Trophoblast cell (in vitro differentiated cells and primary cell): Measurements from ENCODE around the gene MYO1A.

Experiments
- DNase-seq, 2 donors: peaks; one replicate each; pipeline ENCODE4 v3.0.0-alpha.2; 2016
- H2AFZ ChIP-seq: 2 replicates; pipeline ENCODE4 v1.6.1; 2013; ENCODE audit warnings: low read length, moderate library complexity, mild to moderate bottlenecking; ENCODE audit not compliant: insufficient read depth, poor library complexity
- H2AK5ac ChIP-seq: 2 replicates; pipeline ENCODE4 v1.6.1; 2013; ENCODE audit warnings: mild to moderate bottlenecking, low read length
- H2BK120ac ChIP-seq: 2 replicates; pipeline ENCODE4 v1.6.1; 2013; ENCODE audit warnings: low read length, mild to moderate bottlenecking, moderate library complexity; ENCODE audit not compliant: insufficient read depth, poor library complexity
- H2BK12ac ChIP-seq: 2 replicates; pipeline ENCODE4 v1.6.1; 2013; ENCODE audit warnings: mild to moderate bottlenecking, low read length, moderate library complexity
- H2BK5ac ChIP-seq: 2 replicates; pipeline ENCODE4 v1.6.1; 2013; ENCODE audit warnings: low read length, low read depth, moderate library complexity, mild to moderate bottlenecking; ENCODE audit not compliant: poor library complexity
- H3K14ac ChIP-seq: 2 replicates; pipeline ENCODE4 v1.6.1; 2013; ENCODE audit warnings: mild to moderate bottlenecking, low read length
- H3K18ac ChIP-seq: 2 replicates; pipeline ENCODE4 v1.6.1; 2013; ENCODE audit warnings: mild to moderate bottlenecking, low read length
- H3K23ac ChIP-seq: 2 replicates; pipeline ENCODE4 v1.6.1; 2013; ENCODE audit warnings: low read length
- H3K27ac ChIP-seq: 2 replicates; pipeline ENCODE4 v1.5.1; 2013; ENCODE audit warnings: low read depth, mild to moderate bottlenecking, inconsistent platforms, low read length, moderate library complexity
- H3K27me3 ChIP-seq: 2 replicates; pipeline ENCODE4 v1.6.1; 2013; ENCODE audit warnings: inconsistent platforms, mild to moderate bottlenecking, low read length, moderate library complexity; ENCODE audit not compliant: insufficient read depth
- H3K36me3 ChIP-seq, 2 experiments: 1 replicate in 1 of 2; 2 replicates in 1 of 2; pipeline ENCODE4 v1.6.1; 2013; ENCODE audit warnings: low read length in 2 of 2, mild to moderate bottlenecking in 2 of 2, moderate library complexity in 1 of 2; ENCODE audit not compliant: insufficient read depth in 2 of 2, control insufficient read depth in 1 of 2
- H3K4ac ChIP-seq: 2 replicates; pipeline ENCODE4 v1.6.1; 2013; ENCODE audit warnings: low read depth, mild to moderate bottlenecking, low read length, moderate library complexity
- H3K4me1 ChIP-seq, 2 experiments: 1 replicate in 1 of 2; 2 replicates in 1 of 2; pipeline ENCODE4 v1.6.1; 2013; ENCODE audit warnings: low read length in 2 of 2, mild to moderate bottlenecking in 2 of 2, moderate library complexity in 1 of 2; ENCODE audit not compliant: insufficient read depth in 2 of 2, control insufficient read depth in 1 of 2
- H3K4me2 ChIP-seq: 2 replicates; pipeline ENCODE4 v1.6.1; 2013; ENCODE audit warnings: inconsistent platforms, mild to moderate bottlenecking, low read length, moderate library complexity
- H3K4me3 ChIP-seq: 2 replicates; pipeline ENCODE4 v1.5.1; 2013; ENCODE audit warnings: mild to moderate bottlenecking, low read depth, low read length, inconsistent platforms
- H3K79me1 ChIP-seq: one replicate; pipeline ENCODE4 v1.6.1; 2013; ENCODE audit warnings: low read length
- H3K79me2 ChIP-seq: 2 replicates; pipeline ENCODE4 v1.6.1; 2013; ENCODE audit warnings: low read length, mild to moderate bottlenecking; ENCODE audit not compliant: control insufficient read depth, insufficient read depth, poor library complexity
- H3K9ac ChIP-seq: 2 replicates; pipeline ENCODE4 v1.6.1; 2013; ENCODE audit warnings: mild to moderate bottlenecking, low read length
- H3K9me3 ChIP-seq: 2 replicates; pipeline ENCODE4 v1.6.1; 2013; ENCODE audit warnings: low read depth, mild to moderate bottlenecking, control low read depth, inconsistent platforms, low read length; ENCODE audit not compliant: insufficient read depth
- H4K12ac ChIP-seq: 2 replicates; pipeline ENCODE4 v1.6.1; 2013; ENCODE audit warnings: low read depth, mild to moderate bottlenecking, low read length, moderate library complexity
- H4K8ac ChIP-seq: 2 replicates; pipeline ENCODE4 v1.6.1; 2013; ENCODE audit warnings: low read depth, mild to moderate bottlenecking, low read length, moderate library complexity
- H4K91ac ChIP-seq: one replicate; pipeline ENCODE4 v1.6.1; 2013; ENCODE audit warnings: low read depth, mild to moderate bottlenecking, low read length, moderate library complexity
- WGBS: extraction: QIAGEN DNeasy Blood & Tissue Kit; methylation state at CpG from one replicate; pipeline ENCODE4 v1.1.7; 2013; ENCODE audit warnings: missing lambda C conversion rate; ENCODE audit not compliant: insufficient read length, insufficient coverage; ENCODE audit errors: extremely low coverage; 5-methylcytosine and 5-hydroxymethylcytosine counted together

Gene MYO1A

DNA sequence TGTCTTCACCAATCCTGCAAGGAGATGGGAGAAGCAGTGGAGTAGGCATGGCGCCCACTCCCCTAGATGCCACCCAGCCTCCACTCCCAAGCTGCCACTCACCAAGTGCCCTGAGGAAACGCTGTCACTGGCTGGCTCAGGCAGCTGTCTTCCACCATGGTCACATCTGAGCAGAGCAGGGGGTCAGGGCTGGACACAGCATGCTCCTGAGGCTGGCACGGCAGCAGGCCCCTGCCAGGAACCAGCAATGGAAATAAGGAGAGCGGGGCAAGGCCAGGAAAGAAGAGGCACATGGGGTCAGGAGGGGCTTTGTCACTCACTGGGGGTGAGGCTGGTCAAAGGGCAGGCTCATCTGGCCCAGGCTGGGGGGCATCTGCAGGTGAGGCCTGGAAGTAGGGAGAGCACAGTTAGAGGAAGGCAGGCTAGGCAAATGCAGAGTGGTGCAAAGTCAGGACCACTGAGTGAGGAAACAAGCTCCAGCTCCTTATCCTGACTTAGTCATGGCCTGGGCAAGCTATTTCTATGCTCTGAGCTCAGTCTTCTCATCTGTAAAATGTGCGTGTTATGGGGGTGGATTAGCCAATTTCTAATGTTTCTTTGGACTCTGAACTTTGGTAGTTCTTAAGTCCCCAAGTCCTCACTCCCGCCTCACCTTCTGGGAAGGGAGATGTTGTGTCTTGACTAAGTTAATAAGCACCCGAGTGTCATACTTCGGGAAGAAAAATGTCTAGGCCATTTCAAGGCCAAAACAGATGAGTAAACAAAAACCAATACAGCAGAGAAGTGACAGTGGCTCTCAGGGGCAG is 47.0 kb upstream of the MYO1A start:
- Histone ChIP-seq H2BK12ac (no peak overlapping the region), H2BK5ac (no peak overlapping the region), H3K27ac (no peak overlapping the region), H3K4me3 (peak overlapping the region; percentile 1), H3K14ac (no peak overlapping the region), H2BK120ac (no peak overlapping the region), H3K9me3 (peaks cover 2% of the 10 kb centered on the region), H3K18ac (no peak overlapping the region), H3K4me1 (peaks cover 9 to 16% of the 10 kb centered on the region in 2 experiments), H3K9ac (no peak overlapping the region), H4K12ac (no peak overlapping the region), H3K23ac (no peak overlapping the region), H3K79me1 (peaks cover 8% of the 10 kb centered on the region), H2AFZ (no peak overlapping the region), H3K4ac (no peak overlapping the region), H3K4me2 (no peak overlapping the region), H3K36me3 (peaks cover 63 to 69% of the 10 kb centered on the region in 2 experiments), H3K27me3 (no peaks in the 10 kb centered on the region), H2AK5ac (no peak overlapping the region), H4K8ac (no peak overlapping the region), H4K91ac (no peak overlapping the region), H3K79me2 (no peaks in the 10 kb centered on the region)
- no CpG with 5 or more reads among the region's 8 CpGs for WGBS
- DNase-seq, result no peak

DNA sequence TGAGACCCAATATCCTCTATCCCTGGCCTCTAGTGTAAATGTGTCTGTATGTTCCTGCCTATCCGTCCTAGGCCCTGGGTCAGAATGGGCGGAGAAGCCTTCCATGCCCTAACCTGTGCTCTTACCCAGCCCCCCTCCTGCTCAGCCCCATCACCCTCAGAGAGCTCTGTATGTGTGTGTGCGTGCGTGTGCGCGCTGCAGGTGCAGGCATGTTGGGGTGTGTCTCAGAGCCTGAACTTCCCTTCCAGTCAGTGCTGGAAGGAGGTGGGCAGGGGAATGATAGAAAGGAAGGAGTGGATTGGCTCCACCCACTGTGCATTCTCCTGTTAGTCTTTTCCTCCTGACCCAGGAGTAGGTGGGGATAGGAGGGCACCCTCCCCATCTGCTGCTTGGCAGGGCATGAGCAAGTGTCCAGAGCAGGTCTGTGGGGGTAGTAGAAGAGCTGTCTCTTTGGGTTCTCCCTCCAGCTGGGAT is 46.2 kb upstream of the MYO1A start:
- Histone ChIP-seq H3K27me3 (no peaks in the 10 kb centered on the region), H3K79me2 (peaks cover 1% of the 10 kb centered on the region), H4K91ac (peak overlapping the region; percentile 6), H2BK5ac (no peak overlapping the region), H3K18ac (no peak overlapping the region), H2BK120ac (no peak overlapping the region), H4K12ac (no peak overlapping the region), H4K8ac (no peak overlapping the region), H3K27ac (peak overlapping the region; percentile 5), H3K23ac (no peak overlapping the region), H3K9ac (no peak overlapping the region), H3K4me2 (no peak overlapping the region), H3K4me3 (no peak overlapping the region), H3K14ac (no peak overlapping the region), H3K36me3 (peaks cover 67 to 77% of the 10 kb centered on the region in 2 experiments), H3K4me1 (peaks cover 12 to 15% of the 10 kb centered on the region in 2 experiments), H3K4ac (no peak overlapping the region), H2AFZ (no peak overlapping the region), H3K9me3 (peaks cover 2% of the 10 kb centered on the region), H3K79me1 (peaks cover 8% of the 10 kb centered on the region), H2BK12ac (no peak overlapping the region), H2AK5ac (no peak overlapping the region)
- no peak for DNase-seq
- WGBS, result no CpG with 5 or more reads among the region's 6 CpGs

- H3K9ac ChIP-seq, result no peak overlapping the region
- DNase-seq, result no peak
- no peak overlapping the region for H2AK5ac ChIP-seq
- H4K91ac ChIP-seq, result no peak overlapping the region
- H3K4ac ChIP-seq, result no peak overlapping the region
- peaks cover 73 to 83% of the 10 kb centered on the region in 2 experiments for H3K36me3 ChIP-seq
- H3K4me1 ChIP-seq, result peaks cover 18 to 21% of the 10 kb centered on the region in 2 experiments
- peaks cover 7% of the 10 kb centered on the region for H3K79me2 ChIP-seq
- no peak overlapping the region for H3K14ac ChIP-seq
- H3K4me2 ChIP-seq, result no peak overlapping the region
- H3K23ac ChIP-seq, result no peak overlapping the region
- no peak overlapping the region for H4K8ac ChIP-seq
- no peak overlapping the region for H3K27ac ChIP-seq
- peaks cover 8% of the 10 kb centered on the region for H3K79me1 ChIP-seq
- H4K12ac ChIP-seq, result no peak overlapping the region
- H2BK120ac ChIP-seq, result no peak overlapping the region
- no peak overlapping the region for H3K18ac ChIP-seq
- no peak overlapping the region for H2BK5ac ChIP-seq
- H3K27me3 ChIP-seq, result no peaks in the 10 kb centered on the region
- H2AFZ ChIP-seq, result no peak overlapping the region
- H2BK12ac ChIP-seq, result no peak overlapping the region
- no CpG with 5 or more reads among the region's 3 CpGs for WGBS
- peaks cover 2% of the 10 kb centered on the region for H3K9me3 ChIP-seq
- H3K4me3 ChIP-seq, result no peak overlapping the region
Observed at GRCh38 chr12:57095440-57095839, 45.5 kb upstream of the MYO1A start.

DNA sequence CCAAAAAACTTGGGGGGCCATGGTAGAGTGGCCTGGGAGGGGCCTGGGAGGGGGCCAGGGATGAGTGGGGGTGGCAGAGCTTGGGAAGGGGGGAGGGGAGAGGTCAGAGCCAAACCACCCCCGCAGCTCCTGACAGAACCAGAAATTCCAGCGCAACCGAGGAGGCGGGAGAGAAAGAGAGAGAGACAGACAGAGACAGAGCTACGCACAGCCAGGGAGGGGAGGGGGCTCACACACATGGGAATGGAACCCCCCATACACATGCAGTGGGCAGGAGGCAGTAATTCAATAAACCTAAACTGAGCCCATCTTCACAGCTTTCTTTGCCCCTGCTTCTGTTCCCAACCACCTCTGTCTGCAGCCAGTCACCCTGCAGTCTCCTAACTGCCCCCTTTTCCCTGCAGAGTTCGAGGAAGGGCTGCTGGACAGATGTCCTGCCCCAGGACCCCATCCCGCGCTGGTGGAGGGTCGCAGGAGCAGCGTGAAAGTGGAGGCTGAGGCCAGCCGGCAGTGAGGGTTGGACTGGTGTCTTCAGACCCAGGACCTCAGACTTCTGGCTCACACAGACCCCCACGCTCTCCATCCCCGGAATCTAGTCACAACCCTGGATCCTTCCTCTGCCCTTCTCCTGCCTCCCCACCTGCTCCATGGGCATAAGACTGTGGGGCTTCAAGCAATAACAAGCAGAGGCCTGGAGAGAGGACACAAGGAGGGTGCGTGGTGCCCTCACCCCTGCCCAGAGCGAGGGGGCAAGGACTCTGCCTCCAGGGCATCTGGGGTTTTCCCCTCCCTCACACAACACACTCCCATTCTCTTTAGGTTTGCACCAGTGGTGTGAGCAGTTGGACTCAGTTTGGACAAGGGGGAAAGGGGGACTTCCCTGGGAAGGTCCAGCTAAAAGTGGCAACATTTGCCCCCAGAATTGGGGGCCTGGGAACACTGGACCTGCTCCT is 44.6 kb upstream of the MYO1A start:
- peak overlapping the region; percentile 64 for H4K91ac ChIP-seq
- DNase-seq, result no peak
- peaks cover 11% of the 10 kb centered on the region for H3K79me1 ChIP-seq
- H2BK5ac ChIP-seq, result peak overlapping the region; percentile 18
- peaks cover 10% of the 10 kb centered on the region for H3K79me2 ChIP-seq
- H4K12ac ChIP-seq, result peak overlapping the region; percentile 22
- H4K8ac ChIP-seq, result peak overlapping the region; percentile 37
- WGBS, result no CpG with 5 or more reads among the region's 15 CpGs
- peak overlapping the region; percentile 69 for H3K18ac ChIP-seq
- H2BK120ac ChIP-seq, result peak overlapping the region; percentile 44
- H3K36me3 ChIP-seq, result peaks cover 67 to 75% of the 10 kb centered on the region in 2 experiments
- peak overlapping the region; percentile 62 for H3K14ac ChIP-seq
- H2BK12ac ChIP-seq, result peak overlapping the region; percentile 17
- H2AK5ac ChIP-seq, result peak overlapping the region; percentile 35
- H3K4me3 ChIP-seq, result no peak overlapping the region
- H3K27me3 ChIP-seq, result no peaks in the 10 kb centered on the region
- H2AFZ ChIP-seq, result no peak overlapping the region
- H3K4ac ChIP-seq, result no peak overlapping the region
- H3K23ac ChIP-seq, result no peak overlapping the region
- H3K9me3 ChIP-seq, result peaks cover 2% of the 10 kb centered on the region
- peak overlapping the region; percentile 45 for H3K4me2 ChIP-seq
- H3K4me1 ChIP-seq, result peaks cover 18 to 22% of the 10 kb centered on the region in 2 experiments
- no peak overlapping the region for H3K9ac ChIP-seq
- H3K27ac ChIP-seq, result peak overlapping the region; percentile 60
